WTC11 (cell line): ENCODE results near the gene ZFYVE28.

Experiments
- CTCF ChIP-seq: fragments of 200-600 bp; IDR thresholded peaks from 2 replicates; pipeline ENCODE4 v1.8.0; 2022; ENCODE audit warnings: antibody characterized with exemption
- FOXJ3 ChIP-seq: sonication (generic); formaldehyde crosslinking; IDR thresholded peaks from 2 replicates; pipeline ENCODE4 v1.9.0; 2021; ENCODE audit warnings: missing genetic modification reagents, mild to moderate bottlenecking, borderline replicate concordance
- MAX ChIP-seq: sonication (generic); formaldehyde crosslinking; IDR thresholded peaks from 2 replicates; pipeline ENCODE4 v1.8.0; 2022; ENCODE audit warnings: mild to moderate bottlenecking, missing genetic modification reagents
- RELA ChIP-seq: sonication (generic); formaldehyde crosslinking; IDR thresholded peaks from 2 replicates; pipeline ENCODE4 v1.8.1; 2022; ENCODE audit warnings: missing genetic modification reagents, mild to moderate bottlenecking, borderline replicate concordance
- SP1 ChIP-seq: sonication (generic); formaldehyde crosslinking; conservative IDR thresholded peaks from 2 replicates; pipeline ENCODE4 v1.8.1; 2022; ENCODE audit warnings: missing genetic modification reagents
- TF ChIP-seq, protein P1 (sequence below): sonication (generic); formaldehyde crosslinking; IDR thresholded peaks from 2 replicates; pipeline ENCODE4 v1.8.1; 2022; ENCODE audit warnings: missing genetic modification reagents, borderline replicate concordance

DNA sequence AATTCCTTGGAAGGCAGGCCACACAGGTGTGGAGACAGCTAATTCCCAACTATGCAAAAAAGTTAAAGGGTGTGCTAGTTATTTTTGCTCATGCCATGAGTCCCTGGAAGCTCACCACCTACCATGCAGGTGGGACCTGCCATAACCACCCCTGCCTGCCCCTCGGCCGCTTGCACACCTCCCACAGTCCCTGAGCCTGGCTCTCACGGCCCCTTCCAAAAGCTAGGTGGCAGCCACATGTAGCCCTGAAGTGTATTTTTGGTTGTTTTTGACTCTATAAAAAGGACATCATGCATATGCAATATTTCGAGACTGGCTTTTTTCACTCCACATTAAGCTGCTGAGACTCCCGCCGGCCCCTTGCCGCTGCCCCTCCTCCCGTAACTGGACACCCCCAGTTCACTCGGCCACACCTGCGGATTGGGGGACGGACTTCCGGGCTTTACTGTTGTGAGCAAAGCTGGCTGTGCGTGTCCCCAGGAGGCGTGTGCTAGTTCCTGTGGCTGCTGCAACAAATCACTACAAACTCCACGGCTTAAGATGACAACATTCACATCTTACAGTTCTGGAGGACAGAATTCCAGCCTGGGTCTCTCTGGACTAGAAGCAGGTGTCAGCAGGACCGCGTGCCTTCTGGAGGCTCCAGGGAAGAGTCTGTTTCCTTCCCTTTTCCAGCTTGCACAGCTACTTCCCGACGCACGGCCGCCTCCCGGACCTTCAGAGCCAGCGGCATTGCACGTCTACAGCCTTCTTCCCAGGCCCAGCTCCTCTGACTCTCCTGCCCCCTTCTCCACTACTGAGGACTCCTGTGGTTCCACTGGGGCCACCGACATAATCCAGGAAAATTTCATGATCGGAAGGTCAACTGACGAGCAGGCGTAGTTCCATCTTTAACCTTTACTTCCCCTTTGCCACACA is 24.8 kb downstream of the ZFYVE28 start:
- TF ChIP-seq FOXJ3 (CRISPR knock-in tag) (no peak), RELA (CRISPR knock-in tag) (no peak), MAX (CRISPR knock-in tag) (peak; percentile 67), CTCF (no peak), SP1 (CRISPR knock-in tag) (no peak)
- TF ChIP-seq, protein P1, sequence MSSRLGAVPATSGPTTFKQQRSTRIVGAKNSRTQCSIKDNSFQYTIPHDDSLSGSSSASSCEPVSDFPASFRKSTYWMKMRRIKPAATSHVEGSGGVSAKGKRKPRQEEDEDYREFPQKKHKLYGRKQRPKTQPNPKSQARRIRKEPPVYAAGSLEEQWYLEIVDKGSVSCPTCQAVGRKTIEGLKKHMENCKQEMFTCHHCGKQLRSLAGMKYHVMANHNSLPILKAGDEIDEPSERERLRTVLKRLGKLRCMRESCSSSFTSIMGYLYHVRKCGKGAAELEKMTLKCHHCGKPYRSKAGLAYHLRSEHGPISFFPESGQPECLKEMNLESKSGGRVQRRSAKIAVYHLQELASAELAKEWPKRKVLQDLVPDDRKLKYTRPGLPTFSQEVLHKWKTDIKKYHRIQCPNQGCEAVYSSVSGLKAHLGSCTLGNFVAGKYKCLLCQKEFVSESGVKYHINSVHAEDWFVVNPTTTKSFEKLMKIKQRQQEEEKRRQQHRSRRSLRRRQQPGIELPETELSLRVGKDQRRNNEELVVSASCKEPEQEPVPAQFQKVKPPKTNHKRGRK (CRISPR knock-in tag): no peak
